GM20000 (cell line): Measurements from ENCODE around the gene SCG2.

Source experiments
- DNase-seq: peaks from one replicate; pipeline ENCODE4 v3.0.0; 2012; ENCODE audit warnings: low spot score
- TF ChIP-seq, protein P1 (sequence below): IDR thresholded peaks from 2 replicates; pipeline ENCODE4 v1.5.1; 2012; ENCODE audit warnings: mild to moderate bottlenecking, control low read depth; ENCODE audit errors: extremely low read depth, missing control alignments

The SCG2 gene

DNA sequence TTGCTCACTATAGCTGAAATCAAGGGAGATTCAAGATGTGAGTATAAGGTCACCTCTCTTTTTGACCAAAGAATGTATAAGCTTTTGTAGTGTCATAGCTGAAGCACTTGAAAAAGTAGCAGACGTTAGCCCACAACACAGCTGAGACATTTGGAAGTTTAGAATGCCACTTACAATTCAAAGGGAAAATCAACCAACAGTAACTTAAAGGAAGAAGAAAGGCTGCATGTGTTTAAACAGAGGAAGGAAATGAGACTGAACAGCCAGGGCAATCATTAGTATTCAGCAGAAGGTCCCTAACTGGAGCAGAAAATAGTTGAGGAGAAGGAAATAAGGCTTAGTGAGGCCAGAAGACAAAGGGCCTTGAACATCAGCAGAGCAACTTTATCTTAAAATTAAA, 23.5 kb upstream of the SCG2 start:
- TF ChIP-seq, protein P1, sequence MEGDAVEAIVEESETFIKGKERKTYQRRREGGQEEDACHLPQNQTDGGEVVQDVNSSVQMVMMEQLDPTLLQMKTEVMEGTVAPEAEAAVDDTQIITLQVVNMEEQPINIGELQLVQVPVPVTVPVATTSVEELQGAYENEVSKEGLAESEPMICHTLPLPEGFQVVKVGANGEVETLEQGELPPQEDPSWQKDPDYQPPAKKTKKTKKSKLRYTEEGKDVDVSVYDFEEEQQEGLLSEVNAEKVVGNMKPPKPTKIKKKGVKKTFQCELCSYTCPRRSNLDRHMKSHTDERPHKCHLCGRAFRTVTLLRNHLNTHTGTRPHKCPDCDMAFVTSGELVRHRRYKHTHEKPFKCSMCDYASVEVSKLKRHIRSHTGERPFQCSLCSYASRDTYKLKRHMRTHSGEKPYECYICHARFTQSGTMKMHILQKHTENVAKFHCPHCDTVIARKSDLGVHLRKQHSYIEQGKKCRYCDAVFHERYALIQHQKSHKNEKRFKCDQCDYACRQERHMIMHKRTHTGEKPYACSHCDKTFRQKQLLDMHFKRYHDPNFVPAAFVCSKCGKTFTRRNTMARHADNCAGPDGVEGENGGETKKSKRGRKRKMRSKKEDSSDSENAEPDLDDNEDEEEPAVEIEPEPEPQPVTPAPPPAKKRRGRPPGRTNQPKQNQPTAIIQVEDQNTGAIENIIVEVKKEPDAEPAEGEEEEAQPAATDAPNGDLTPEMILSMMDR: no peak
- no peak for DNase-seq

DNA sequence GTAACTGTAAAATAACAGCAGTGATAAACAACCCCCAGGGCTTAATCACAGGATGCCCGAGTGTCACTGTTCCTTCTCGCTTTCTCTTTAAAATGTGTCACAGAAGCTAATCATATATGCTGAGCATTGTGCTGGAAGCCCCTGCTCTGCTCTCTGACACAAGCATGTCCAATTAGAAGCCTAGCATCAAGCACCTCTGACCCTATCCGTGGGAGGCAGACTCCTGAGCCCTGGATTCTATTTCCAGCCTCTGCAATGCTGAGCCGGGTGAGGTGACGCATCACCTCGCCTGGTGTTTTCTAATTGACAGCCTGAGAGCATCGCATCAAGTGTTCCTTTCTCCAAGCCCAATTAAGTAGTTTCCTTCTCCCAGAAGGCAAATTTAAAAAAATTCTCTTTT, 19.7 kb upstream of the SCG2 start:
- no peak for DNase-seq
- TF ChIP-seq, protein P1: no peak

DNA sequence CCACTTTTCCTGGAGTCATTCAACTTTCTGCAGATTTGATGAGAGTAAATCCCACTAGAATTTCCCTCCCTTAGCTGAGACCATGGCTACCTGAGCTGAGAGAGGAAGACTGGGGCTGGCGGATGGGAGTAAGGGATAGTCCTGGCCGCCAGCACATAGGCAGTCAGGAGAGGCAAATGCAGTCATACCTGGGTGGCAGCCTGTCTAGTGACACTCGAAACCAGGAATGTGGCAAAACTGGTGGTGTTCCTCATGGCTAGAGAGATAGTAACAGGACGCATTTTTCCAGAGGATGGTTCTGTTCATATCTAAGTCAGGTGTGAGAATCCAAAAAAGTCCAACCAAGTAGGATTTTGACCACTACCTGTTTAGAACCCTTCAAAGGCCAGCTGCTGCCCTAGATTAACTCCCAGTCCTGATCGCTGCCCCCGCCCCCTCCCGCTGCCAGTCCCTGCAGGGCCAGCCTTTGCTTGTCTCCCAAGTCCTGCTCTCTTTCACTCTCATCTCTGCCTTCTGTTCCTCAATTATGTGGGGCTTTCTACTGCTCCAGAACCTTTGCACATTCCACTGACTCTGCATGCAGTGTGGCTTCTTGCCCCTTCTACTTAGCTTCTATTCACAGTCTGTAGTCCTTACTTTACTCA, 17.4 kb upstream of the SCG2 start:
- no peak for DNase-seq
- TF ChIP-seq, protein P1: no peak

DNA sequence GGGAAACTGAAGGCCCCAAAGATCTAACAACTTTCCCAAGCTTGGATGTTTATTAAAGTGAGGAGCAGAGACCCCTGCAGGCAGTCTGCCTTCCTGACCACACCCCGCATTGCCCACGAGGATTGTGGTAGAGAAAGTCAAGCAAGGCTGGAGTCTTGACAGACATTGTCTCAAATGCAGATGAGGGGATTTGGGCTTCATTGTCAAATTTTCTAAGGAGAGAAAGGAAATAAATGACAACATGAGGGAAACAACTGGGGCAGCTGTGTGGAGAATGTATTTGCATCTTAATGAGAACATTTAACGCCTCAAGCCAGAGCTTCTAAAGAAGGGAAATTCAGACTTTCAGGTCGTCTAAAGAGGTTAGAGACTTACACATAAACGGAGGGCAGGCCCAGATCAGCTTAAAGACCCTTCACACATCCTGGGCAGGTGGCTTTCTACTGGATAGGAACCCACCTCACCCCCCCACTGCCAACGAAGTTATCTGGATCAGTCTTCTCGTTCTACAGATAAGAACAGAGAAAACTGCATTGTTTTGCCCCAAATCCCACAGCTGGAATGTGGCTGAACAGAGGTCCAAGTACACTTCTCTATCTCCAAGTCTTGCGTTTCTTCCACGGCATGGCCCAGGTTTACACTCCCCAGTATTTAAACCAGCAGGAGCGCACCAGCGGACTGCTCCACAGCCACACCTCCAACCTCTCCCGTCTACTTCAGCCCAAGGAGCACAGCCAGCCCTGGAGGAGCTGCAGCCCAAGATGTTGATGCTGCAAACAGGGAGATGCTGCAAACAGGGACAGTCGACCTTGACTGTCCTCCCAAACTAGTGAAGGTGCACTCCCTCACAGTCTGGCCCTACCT, 16.2 kb upstream of the SCG2 start:
- DNase-seq: no peak
- TF ChIP-seq, protein P1: no peak

DNA sequence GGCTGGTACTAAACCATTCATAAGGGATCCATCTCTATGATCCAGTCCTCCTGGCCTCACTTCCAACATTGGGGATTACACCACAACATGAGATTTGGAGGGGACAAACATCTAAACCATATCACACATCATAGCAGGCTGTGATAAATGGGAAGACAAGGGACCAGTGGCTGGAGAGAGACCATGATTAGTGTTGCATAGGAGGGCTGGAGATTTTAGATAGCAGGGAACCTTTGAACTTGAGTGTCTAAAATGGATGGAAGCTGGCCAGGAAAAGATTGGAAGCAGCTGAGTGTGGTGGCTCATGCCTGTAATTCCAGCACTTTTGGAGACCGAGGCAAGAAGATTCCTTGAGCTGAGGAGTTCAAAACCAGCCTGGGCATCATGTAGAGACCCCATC, 12.4 kb upstream of the SCG2 start:
- TF ChIP-seq, protein P1: no peak
- DNase-seq: no peak

DNA sequence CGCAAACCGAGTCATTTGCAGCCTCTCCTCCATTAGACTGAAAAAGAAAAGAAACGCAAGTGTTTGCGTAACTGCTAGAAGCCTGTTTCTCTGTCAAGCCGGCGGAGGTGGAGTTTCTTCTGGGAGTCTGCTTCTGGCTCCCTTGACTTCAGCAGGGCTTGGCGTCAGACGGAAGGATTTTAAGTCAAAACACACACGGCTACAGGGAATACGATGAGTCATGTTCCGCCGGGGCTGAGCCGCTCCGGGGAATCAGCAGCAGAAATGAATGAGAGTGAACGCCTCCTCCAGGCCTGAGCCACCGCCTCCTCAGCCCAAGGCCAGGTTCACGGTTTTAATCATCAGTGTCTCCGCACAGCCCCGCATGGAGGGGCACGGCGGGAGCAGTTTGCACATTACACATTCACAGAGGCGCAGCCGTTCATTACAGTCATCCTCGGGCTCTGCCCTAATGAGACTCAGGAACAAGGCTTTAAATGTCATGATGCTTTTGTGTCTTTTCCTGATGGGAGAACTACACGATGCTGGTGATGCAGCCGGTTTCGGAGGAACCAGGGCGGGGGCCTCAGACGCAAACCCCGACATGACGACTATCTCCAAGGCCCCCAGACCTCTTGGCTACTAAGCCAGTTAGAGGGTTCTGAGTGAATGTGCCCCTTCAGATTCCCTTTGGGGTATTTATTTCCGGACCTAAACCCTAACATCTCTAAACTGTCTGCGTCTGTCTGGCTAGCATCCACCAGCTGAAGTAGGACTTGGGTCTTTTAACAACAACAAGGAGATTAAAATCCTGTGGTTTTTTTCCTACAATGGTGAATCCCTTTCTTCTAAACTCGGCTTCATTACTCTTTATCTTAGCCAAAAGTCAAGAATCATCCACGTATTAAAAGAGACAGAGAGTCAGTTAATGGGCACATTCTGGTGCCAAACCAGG, 11.1 kb upstream of the SCG2 start:
- no peak for DNase-seq
- TF ChIP-seq, protein P1: no peak

DNA sequence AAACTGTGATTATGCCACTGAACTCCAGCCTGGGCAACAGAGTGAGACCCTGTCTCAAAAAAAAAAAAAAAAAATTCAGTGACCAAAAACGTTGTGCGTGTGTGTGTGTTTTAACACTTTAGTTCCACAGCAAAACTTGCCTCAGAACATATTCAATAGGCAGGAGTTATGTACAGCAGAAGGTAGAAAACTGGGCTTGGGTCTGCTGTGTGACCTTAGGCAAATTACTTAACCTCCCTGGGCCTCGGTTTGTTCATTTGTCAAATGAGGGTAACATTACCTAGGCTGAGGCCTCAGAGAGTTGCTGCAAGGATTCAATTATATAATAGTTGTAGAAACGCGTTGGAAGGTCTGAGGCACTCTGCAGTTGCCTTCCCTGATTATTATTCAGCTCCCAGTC, 10.3 kb upstream of the SCG2 start:
- no peak for DNase-seq
- TF ChIP-seq, protein P1: no peak
